GM19328 (cell line): Measurements from ENCODE around the gene FLOT1.

Experiments
- ATAC-seq: cut with Tn5 transposase; IDR thresholded peaks from one replicate; pipeline ENCODE4 v1.9.1; 2021; ENCODE audit warnings: mild to moderate bottlenecking, moderate library complexity; ENCODE audit not compliant: unreplicated experiment

FLOT1 gene, protein sequence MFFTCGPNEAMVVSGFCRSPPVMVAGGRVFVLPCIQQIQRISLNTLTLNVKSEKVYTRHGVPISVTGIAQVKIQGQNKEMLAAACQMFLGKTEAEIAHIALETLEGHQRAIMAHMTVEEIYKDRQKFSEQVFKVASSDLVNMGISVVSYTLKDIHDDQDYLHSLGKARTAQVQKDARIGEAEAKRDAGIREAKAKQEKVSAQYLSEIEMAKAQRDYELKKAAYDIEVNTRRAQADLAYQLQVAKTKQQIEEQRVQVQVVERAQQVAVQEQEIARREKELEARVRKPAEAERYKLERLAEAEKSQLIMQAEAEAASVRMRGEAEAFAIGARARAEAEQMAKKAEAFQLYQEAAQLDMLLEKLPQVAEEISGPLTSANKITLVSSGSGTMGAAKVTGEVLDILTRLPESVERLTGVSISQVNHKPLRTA

DNA sequence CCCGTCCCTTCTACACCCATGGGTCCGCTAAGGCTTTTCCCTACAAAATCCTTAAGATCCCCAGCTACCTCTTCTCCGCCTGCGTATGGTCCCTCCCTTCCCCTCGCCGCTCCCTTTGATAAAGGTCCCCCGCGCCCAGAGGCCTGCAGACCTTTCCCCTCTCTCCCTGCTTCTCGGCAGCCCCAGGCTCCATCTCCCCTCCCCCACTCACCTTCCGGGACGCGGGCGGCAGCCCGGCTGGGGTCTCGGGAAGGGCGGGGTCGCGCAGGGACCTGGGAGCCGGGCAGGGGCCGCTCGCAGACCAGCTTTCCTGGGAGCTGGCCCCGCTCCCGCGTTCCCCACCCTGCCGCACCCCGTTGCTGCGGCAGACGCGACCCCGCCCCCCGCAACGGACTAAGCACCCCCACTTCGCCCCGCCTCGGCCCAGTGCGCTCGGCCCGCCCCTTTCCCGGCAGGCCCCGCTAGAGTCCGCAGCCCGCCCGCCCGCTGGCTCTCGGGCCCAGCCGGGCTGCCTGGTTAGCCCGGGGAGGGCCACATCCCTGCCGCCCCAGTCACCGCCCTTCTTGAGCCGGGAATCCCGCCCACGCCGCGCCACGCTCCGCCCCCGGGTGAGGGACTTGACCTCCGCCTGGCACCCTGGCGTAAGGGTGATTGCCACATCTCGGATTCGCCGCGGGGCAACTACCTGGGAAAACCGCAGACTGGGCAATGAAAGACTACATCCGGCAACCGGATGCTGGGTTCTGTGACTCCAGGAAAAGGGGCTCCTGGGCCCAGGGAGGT lies at the start of gene FLOT1:
Gene FLOT1 (minus strand): TSS at position 372 of the 783 bp plus-strand sequence. CDS start 498 bp downstream, outside the sequence.
- peak; percentile 66 for ATAC-seq

DNA sequence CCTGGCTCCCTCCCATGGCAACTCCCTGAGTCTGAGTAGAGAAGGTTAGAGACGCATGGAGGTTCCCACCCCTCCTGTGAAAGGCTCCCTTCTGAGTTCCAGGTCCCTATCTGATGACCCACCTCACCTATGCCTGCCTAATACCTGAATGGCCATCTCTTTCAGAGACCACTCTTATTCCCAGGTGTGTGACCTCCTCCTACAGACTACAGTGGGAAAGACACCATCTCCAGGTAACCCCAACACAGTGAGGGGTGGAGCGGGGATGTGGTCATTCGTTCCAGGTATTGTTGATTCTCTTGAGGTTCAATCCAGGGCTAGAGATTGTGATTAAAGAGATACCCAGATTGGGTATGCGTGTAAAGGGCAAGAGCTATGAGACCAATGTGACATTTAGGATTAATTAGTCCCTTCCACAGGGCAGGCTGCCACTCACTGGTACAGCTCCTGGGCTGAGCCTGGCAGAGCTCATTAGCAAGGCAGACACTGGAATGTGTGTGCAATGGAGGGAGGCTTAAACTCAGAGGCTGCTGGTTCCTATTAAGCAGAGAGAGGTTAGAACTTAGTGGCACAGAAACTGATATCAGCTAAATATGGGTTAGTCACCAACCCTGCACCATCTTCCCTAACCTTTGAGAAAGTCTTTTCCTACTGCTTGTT lies 48.4 kb upstream of the FLOT1 start:
- ATAC-seq = no peak

DNA sequence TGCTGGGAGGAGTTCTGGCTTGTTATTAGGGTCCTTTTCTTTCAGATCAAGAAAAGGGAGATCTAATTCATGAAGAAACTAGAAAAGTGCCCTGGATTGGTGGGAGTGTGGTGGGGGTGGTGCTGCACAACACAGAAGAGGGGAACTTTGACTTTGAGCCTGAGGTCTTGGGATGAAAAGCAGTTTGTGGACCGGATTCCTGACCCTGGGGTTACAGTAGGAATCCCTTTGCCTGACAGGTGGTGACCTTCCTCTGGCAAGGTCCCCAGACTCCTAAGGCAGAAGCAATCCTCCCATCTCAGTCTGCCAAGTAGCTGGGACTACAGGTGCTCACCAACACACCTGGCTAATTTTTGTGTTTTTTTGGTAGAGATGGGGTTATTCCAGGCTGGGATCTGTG lies 47.1 kb upstream of the FLOT1 start:
- ATAC-seq = no peak

DNA sequence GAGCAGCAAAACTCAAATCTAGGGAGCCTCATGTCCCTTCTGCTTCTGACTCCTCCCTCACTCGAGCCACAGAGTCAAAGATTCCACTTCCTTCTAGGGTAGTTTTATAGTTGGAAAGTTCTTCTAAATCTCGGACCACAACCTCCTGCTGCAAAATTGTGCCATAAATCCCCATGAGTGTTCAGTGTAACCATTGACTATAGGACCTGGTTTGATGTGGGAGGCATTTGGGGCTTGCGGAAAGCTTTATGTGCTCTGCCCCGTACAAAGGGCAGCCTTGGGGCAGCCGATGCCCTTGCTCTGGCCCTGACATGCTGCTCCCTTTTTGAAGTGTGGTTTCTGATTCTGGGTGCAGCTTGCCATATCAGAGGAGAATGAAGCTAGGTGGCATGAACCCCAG lies 45.5 kb upstream of the FLOT1 start:
- ATAC-seq = no peak

DNA sequence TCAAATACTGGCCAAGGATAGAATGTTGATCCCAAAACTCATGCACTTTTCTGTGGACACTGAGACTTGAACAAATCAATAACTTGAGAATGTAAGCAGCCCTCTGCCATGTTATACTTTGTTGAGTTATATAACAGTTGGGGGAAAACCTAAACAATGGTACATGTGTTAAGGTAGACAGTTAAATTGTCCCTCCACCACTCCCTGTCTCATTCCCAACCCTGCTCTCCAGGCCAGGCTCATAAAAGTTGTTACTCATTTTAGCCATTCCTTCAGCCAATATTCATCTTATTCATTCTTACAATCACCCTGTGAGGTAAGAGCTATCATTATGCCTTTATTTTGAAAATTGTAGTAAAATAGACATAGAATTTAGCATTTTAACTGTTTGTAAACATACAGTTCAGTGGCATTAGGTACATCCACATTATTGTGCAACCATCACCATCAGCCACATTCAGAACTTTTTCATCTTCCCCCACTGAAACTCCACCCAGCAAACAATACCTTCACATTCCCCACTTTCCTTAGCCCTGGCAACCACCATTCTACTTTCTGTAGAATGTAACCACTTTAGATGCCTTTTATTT lies 40.0 kb upstream of the FLOT1 start:
- ATAC-seq = no peak

DNA sequence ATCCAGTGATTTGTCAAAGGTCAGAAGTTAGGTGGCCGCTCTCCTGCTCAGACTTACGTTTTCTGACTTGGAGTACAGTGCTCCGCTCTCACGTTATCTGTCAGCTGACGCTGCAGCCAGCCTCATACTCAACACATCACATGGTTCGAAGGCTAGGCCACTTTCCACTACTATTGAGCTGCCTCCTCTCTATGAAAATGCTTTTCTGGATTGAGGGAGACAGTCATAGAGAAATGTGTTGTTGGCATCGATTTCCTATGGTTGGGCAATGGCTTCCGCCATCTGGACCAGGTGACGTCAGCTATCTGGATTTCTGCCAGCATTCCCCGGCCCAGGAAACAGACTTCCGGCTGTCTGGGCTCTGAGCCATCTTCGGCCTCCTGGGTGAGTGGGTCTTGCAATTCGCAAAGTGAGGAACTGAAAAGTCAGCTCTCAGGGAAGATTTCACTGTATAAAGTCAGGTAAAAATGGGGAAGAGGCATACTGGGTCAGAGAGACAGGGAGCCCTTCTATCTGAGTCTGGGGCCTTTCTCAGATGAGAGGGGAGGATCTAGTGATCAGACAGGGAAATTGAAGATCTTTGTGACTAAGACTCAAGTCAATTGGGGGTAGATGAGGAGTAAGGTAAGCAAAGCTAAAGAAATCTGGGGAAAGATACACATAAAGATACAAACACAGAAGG lies 39.4 kb upstream of the FLOT1 start:
- ATAC-seq = no peak

DNA sequence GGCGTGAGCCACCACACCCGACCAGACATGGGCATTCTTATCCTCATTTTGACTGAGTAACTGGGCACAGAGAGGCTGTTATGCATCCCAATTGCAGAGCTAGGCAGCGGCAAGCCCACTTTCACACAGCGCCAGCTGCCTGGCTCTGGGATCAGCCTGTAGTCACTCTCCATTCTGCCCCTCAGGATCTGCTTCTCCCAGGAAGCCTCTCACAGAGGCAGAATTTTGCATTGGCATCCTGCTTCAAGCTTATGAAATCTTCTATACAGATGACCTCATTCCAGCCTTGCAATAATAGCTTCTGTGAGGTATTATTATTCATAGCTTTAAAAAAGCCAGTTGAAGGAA lies 38.9 kb upstream of the FLOT1 start:
- ATAC-seq = no peak

DNA sequence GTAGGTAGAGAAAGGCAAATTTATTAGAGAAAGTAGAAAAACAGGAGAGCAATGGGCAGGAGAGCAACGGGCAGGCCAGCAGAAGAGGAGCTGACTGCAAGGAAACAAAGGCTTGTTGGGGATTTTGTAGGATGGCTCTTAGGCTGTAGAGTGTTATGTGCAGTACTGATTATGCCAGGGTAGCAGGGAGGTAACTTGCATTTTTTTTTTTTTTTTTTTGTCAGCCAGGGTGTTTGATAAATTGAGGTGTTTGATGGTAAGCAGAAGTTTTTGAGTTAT lies 38.1 kb upstream of the FLOT1 start:
- ATAC-seq = no peak

DNA sequence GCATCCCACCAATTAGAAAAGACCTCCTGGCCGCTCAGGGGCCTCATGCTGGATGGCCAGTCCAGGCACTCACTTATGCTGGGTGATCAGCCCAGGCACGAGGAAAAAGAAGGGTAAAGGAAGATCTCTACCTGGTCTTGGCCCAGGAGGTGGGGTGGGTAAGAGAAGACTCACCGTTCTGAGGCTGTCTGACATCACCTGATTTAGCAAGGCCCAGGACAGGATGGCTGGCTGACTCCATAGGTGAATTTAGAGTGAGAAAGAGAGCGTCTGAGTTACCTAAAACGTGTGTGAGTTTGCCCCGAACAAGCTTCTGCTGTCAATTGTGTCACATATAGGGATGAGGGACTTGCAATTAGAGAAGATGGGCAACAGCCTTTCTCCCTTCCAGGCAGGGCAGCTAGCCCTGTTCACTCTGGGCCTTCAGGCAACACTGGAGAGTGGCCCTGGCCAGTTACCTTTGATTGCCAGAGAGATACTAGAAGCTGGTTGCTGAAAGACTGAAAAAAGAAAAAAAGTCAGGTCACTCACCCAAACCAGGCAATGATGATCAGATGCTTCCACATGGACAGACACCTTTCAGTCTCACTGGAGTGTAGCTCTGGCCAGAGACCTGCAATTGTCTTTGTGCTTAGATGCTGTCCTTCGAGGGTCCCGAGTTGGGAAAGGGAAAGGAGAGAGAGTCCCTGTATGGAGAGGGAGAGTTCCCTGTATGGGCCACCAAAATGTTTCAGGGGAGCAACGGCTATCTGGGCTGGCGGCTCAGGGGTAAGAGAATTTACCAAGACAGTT lies 37.6 kb upstream of the FLOT1 start:
- ATAC-seq = no peak

DNA sequence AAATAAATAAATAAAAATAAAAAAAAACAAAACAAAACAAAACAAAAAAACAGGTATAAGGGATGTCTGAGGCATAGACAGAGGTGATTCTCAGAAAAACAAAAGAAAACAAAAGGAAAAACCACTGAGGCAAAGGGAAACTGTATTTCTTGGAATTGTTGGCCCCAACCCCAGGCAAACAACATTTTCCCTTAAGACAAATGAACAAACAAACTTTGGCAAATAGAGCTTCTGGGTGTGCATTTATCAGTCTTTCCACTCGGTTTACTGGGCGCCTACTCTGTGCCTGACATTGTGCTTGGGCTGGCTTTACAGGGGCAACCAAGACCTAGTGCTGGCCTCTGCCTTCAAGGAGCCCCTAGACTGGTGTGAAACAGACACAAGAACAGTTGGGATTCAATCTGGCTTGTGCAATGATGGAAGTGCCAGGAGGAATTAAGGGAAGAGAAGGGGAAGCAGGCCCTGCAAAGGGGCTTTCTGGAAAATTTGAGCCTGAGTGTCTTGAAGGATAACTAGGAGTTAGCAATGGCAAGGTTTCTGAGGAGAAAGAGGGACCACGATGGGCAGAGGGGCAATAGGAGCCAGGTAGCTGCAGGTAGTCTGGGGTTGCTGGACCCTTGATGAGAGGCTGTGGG lies 35.6 kb upstream of the FLOT1 start:
- ATAC-seq = no peak

DNA sequence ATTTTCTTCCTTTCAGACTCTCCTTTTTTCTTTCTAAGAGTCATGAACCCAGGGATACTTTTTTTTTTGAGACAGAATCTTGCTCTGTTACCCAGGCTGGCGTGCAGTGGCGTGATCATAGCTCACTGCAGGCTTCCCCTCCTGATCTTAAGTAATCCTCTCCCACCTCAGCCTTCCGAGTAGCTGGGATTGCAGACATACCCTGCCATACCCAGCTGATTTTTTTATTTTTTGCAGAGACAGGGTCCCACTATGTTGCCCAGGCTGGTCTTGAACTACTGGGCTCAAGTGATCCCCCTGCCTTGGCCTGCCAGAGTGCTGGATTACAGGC lies 34.6 kb upstream of the FLOT1 start:
- no peak for ATAC-seq

DNA sequence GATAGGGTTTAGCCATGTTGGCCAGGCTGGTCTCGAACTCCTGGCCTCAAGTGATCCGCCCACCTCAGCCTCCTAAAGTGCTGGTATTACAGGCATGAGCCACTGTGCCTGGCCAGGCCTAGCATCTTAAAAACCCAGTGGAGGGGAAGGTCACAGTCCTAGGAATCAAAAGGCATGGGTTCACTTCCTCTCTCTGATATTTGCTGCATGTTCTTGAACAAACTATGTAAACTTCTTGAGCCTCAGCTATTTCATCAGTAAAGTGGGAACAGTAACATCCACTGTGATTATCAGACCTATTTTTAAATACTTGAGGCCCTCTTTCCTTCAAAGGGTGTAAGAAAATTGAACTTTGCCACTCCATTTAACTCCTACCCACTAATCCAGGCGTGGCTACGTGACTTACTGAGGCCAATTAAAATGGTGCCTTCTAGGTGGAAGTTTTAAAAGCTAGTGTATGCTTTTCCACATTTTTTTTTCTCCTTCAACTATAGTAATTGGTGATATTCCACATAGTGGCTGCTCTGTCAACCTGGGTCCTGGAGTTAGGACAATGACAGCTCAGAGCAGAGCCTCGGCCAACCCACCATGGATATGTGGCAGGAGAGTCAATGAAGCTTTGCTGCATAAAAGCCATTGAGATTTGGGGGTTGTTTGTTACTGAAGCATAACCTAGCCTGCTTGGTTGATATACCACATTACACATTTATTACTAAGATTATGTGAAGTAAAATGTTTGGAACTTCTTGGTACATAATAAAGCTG lies 34.1 kb upstream of the FLOT1 start:
- ATAC-seq = no peak

DNA sequence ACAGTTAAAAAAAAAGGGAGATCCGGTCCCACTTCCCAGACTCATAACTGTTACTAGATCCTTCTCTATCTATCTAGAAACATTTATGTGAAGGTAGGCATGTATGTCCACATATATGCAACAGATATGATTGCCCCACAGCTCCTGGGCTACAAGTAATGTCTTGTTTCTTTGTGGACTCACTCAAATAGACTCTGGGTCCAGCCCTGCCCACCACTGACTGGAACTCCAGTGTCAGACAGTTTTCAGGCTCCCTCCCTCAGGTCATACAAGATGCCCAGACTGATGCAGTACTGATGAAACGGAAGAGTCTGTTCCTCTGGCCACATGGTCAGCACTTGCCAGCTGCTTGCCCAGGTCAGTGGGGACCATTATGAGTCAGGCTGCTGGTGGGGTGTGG lies 32.6 kb upstream of the FLOT1 start:
- no peak for ATAC-seq

DNA sequence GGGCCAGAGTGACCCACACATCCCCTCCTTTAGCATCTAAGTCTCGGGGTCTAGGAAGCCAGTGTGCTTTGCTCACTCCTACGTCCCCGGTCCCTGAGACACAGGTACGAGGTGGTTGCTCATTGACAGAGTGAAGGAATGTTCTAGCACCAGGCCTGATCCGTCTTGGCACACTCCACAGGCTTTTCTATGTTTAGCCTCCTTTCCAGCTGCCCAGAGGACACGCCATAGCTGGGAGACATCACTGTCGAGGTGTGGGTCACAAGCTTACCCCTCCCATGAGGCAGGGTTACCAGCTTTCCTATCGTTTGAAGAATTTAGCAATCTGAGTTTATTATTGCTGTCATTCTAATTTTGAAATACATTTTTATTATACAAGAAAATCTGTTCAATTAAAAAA lies 32.2 kb upstream of the FLOT1 start:
- no peak for ATAC-seq

DNA sequence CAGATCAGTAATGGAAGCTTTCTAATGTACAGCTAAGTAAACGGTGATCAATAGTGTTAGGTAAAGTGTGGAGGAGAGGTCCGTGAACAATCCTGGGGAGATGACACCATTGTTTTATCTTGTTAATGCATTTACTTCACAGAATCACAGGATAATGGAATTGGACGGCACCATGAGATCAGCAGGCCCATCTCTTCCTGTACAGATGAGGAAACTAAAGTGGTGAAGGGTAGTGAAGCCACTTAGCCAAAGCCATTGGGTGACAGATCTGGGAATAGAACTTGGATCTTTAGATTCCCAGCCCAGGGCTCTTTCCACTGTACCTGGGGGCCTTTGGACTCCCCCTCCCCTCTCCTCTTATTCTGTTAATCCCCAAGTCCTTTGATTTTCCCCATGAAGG lies 28.1 kb upstream of the FLOT1 start:
- ATAC-seq = no peak

DNA sequence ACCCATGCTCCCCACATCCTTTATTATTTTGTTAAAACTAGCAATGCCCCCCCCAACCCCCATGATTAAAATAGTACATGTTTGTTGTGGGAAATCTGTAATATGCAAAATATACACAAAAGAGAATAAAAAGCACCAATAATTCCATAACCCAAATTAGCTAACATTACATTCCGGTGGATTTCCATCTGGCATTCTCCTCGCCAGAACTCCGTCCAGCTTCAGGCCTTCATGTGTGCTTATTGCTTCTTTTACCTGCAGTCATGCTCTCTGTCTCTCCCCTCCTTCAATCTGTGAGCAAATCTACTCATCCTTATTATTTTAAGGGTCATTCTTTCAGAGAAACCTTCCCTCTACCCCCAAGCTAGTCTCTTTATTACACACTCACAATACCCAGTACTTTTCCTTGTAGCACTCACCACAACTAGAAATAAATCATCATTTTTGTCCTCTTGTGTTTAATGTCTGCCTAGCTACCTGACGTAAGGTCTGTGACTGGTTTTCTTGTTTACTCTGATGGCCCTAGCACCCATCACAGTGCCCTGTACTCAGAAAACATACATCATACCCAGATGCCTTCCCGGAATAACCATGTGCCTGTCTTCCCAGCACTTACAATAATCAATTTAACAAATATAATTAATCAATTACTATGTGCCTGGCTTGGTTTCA lies 27.5 kb upstream of the FLOT1 start:
- ATAC-seq = no peak

DNA sequence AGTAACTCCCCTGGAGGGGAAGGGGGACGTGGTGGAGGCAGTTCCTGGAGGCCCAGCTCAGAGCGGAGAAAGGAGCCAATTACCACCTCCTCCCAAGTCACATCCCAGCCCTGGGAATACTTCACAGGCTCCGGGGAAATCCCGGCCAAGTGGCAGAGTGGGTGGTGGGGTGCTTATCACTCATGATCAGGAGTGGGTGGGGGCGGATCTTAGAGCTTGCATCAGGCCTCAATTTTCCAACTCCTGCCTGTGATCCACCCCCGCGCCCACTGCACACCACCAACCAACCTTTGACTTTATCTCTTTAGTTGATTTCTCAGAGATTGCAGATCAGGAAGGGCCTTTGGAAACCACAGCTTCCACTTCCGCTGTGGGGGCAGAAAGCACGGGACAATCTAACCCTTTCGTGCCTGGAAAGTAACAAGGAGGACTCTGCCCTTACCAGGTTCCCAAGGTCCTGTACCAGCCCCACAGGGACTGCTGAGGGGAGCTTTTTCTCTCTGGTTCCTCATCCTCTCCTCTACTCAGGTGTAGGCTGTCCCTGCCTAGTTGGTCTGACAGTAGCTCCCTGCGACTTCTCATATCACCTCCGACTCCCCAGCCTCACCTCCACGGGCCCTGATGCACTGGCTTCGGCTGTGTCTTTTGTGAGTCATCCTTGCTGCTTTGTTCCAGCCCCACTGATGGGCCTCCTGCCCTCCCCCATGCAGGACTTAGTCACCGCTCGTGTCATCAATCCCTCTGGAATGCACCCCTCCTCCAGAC lies 26.8 kb upstream of the FLOT1 start:
- ATAC-seq = no peak

DNA sequence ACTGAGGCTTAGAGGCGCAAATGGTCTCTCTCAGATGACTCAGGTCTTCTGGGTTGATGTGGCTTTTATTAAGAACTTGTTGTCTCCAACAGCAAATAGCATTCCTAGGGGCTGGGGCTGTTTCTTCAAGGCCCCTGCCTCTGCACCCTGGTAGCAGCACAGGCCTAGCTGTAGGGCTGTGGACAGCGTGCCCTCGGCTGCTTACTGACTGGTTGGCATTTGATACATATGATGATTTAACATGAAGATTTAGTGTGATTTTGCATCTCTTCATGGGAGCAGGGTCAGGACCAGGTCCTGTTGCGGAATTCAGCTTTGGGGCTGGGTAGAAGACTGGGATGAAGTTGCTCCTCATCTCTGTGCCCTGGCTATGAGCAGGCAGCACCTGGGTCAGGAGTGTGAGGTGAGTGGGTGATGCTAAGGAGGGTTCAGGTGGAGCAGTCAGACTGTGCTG lies 26.2 kb upstream of the FLOT1 start:
- ATAC-seq = no peak
